ENCODE measurements around the gene GMEB1.
A peak's percentile ranks its signal among the peaks of the same experiment; 100 is the strongest.
"Not testable (repeated sequence)": the region's sequence is repeated elsewhere in the genome, so short reads cannot be mapped to it uniquely, and the experiment has no call there.

GMEB1 gene

DNA sequence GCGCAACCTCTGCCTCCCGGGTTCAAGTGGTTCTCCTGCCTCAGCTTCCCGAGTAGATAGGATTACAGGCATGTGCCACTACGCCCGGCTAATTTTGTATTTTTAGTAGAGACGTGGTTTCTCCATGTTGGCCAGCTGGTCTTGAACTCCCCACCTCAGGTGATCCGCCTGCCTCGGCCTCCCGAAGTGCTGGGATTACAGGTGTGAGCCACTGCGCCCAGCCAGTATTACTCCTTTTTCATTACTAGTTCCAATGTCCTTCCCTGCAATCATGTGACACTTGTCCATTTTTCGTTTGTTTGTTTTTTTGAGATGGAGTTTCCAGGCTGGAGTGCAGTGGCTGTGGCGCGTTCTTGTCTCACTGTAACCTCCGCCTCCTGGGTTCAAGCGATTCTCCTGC is 4.4 kb downstream of the GMEB1 start:
- not testable (repeated sequence) for DNase-seq (ENCODE audit: low spot score)

GRCh38 chr1:28675924-28676257 is 7.3 kb downstream of the GMEB1 start:
- no peak for DNase-seq (ENCODE audit: low spot score)

- DNase-seq (ENCODE audit: low spot score): no peak
Observed at GRCh38 chr1:28680151-28680550, 11.6 kb downstream of the GMEB1 start.

- DNase-seq (ENCODE audit: low spot score): no peak
Observed at GRCh38 chr1:28682840-28683239, 14.3 kb downstream of the GMEB1 start.

DNA sequence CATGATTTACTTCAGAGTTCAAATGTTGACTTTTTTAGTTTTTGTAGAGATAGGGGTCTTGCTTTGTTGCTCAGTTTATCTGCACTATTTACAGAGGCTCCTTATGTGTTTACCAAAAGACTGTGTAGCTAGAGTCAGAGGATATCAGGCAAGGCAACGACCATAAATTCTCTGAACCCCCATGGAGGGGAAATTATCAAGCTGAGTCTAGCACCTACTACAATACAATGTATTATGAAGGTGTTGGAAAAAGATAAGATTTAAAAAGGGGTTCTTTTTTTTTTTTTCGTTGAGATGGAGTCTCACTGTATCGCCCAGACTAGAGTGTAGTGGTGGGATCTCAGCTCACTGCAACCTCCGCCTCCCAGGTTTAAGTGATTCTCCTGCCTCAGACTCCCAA is 16.4 kb downstream of the GMEB1 start:
- no peak for DNase-seq (ENCODE audit: low spot score)

DNA sequence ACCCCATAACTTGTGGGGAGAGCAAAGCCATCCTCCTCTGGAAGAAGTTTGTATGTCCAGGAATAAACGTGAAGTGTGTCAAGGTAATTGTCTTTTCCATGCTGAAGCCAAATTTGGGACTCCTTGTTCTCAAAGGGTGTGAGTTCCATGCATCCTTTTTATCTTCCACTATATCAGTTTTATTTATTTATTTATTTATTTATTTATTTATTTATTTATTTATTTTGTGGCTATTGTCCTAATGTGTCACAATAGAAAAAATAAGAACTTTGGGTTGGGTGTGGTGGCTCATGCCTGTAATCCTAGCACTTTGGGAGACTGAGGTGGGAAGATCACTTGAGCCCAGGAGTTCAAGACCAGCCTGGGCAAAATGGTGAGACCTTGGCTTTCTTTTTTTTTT is 23.0 kb downstream of the GMEB1 start:
- DNase-seq (ENCODE audit: low spot score): not testable (repeated sequence)

- no peak for DNase-seq (ENCODE audit: low spot score)
Observed at GRCh38 chr1:28703629-28704028, 35.0 kb downstream of the GMEB1 start.

DNA sequence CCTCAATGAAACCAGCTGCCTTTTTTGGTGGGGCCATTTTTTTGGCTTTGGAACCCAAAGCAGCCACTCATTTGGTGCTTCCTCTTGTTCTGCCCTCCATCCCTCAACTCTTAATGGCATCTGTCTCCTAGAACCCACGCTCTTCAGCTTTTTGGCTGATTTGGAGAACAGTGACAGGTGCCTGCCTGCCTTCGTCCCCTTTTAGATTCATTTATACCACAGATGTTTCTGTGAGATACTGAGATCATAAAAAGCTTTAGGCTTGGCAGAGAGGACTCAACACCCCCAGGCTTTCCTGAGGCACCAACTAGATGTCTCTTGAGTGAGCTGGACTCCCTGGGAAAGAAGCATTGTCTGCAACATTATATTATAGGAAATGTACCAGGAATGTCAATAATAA is 47.8 kb downstream of the GMEB1 start:
- no peak for DNase-seq (ENCODE audit: low spot score)

DNA sequence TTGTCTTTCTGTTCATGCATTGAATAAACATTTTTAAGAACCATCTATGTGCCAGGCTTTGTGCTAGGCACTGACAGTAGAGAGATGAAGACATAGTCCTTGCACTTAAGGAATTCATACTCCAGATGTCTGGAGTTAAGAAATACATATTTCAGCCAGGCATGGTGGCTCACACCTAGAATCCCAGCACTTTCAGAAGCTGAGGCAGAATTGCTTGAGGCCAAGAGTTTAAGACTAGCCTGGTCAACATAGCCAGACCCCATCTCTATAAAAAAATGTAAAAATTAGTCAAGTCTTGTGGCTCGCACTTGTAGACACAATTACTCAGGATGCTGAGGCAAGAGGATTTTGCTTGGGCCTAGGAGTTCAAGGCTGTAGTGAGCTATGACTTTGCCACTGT is 49.6 kb downstream of the GMEB1 start:
- no peak for DNase-seq (ENCODE audit: low spot score)

- no peak for DNase-seq (ENCODE audit: low spot score)
Observed at GRCh38 chr1:28718586-28719331, 50.2 kb downstream of the GMEB1 start.

DNA sequence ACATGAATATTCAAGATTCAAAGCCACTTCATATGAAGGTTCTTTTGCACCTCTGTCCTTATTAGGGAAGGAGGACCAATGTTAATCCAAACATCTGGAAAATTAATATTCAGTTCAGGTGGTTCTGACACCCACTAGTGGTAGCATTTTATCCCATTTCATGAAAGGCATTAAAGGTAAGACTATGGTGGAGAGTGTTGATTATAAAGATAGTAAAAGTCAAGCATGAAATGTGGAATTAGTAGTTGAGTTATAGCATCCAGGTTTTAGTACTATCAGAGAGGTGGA is 50.7 kb downstream of the GMEB1 start:
- no peak for DNase-seq (ENCODE audit: low spot score)

DNA sequence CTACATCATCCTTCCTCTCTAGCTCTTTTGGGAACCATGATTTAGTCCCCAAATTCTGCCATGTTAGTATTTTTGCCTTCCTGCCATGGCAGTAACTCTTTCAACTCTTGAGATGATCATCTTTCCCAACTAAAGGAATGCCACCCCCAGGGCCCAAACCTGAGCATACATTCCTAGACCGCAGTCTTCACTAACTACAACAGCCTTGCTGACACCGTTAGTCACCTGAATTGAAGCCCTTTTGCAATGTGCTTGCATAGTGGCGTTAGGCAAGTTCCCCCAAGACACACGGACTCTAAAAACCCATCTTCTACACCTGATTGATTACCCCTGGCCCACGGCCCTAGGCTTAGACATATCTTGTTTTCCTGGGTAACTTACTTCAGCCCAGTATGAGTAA is 51.8 kb downstream of the GMEB1 start:
- DNase-seq (ENCODE audit: low spot score): no peak

DNA sequence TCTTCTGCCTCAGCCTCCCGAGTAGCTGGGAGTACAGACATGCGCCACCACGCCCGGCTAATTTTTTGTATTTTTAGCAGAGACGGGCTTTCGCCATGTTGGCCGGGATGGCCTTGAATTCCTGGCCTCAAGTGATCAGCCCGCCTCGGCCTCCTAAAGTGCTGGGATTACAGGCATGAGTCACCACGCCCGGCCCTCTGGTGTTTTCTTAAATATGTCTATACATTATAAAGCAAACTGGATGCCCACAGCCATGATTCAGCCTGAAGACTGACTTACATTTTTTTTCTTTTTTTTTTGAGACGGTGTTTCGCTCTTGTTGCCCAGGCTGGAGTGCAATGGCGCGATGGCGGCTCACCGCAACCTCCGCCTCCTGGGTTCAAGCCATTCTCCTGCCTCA is 53.3 kb downstream of the GMEB1 start:
- not testable (repeated sequence) for DNase-seq (ENCODE audit: low spot score)

GRCh38 chr1:28725365-28725764 is 56.8 kb downstream of the GMEB1 start:
- DNase-seq (ENCODE audit: low spot score): not testable (repeated sequence)

GRCh38 chr1:28735961-28736449 is 67.4 kb downstream of the GMEB1 start:
- no peak for DNase-seq (ENCODE audit: low spot score)

GRCh38 chr1:28736450-28737306 is 68.1 kb downstream of the GMEB1 start, which contains the start of gene YTHDF2:
Gene YTHDF2 (plus strand): TSS chr1:28736940. CDS start chr1:28737121, 181 bp downstream.
- DNase-seq (ENCODE audit: low spot score): peak; percentile 92

GRCh38 chr1:28737307-28738132 is 68.9 kb downstream of the GMEB1 start:
- peak; percentile 86 for DNase-seq (ENCODE audit: low spot score)

DNA sequence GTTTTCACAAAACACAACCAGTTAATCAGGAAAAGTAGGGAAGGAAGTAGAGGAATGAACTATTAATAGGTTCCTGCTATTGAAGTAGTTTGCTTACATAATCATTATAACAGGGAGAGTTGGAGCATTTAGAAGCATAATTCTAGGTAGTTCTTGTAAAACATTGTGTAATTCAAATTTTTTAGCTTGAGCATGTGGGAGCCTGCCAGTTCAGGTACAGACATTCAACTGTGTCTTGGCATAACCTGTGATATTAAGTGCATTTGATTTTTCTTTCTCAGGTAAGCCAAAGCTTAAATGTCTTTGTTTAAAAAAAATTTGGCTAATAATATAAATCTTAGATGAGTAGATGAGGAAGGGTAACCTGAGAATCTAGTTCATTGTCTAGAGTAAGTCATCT is 71.5 kb downstream of the GMEB1 start:
- no peak for DNase-seq (ENCODE audit: low spot score)

DNA sequence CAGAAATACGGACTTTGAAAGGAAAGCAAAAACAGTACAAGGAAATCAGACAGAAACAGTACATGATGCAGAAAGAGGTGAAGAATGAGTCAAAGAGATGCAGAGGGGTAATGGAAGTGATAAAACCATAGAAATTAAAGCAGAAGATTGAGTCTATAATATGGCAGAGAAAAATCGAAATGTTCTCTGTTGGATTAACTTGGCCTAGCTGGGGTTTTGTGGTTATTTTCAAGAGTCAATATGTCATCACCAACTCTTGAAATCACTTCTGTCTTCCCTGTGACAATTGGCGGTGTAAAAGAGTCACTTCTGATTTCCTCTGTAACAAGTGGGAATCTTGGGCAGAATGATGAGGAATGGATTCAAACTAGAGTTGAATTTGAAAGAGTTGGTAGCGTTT is 75.6 kb downstream of the GMEB1 start:
- DNase-seq (ENCODE audit: low spot score): no peak

DNA sequence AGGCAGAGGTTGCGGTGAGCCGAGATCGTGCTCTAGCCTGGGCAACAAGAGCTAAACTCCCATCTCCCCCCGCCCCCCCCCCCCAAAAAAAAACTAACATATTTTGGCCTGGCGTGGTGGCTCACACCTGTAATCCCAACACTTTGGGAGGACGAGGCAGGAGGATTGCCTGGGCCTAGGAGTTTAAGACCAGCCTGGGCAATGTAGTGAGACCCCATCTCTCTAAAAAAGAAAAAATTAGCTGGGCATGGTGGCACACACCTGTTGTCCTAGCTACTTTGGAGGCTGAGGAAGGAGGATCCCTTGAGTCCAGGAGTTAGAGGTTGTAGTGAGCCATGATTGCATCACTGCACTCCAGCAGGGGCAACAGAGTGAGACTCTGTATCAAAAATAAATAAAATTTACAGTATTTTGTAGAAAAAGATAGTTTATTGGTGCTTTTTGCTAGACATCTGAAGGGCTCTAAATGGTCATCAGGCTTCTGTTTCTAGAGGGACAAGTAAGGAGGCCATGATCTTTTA is 77.1 kb downstream of the GMEB1 start:
- no peak for DNase-seq (ENCODE audit: low spot score)

- DNase-seq (ENCODE audit: low spot score): no peak
Observed at GRCh38 chr1:28750330-28750729, 81.7 kb downstream of the GMEB1 start.

DNA sequence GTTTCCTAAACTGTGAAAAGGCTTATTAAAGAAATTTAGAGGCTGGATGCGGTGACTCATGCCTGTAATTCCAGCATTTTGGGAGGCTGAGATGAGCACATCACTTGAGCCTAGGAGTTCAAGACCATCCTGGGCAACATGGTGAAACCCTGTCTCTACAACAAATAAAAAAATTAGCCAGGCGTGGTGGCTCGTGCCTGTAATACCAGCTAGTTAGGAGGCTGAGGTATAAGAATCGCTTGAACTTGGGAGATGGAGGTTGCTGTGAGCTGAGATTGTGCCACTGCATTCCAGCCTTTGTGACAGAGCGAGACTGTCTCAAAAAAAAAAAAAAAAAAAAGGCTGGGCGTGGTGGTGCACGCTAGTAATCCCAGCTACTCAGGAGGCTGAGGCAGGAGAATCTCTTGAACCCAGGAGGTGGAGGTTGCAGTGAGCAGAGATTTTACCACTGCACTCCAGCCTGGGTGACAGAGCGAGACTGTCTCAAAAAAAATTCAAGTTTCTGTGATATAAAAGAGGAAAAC is 82.2 kb downstream of the GMEB1 start:
- DNase-seq (ENCODE audit: low spot score): not testable (repeated sequence)
